NCI-H1694 (cell line): ENCODE data around the gene JAKMIP3.

ENCODE experiments used
- DNase-seq: peaks from one replicate; lab custom pipeline; 2025; lab: John Stamatoyannopoulos, UW

The JAKMIP3 gene

DNA sequence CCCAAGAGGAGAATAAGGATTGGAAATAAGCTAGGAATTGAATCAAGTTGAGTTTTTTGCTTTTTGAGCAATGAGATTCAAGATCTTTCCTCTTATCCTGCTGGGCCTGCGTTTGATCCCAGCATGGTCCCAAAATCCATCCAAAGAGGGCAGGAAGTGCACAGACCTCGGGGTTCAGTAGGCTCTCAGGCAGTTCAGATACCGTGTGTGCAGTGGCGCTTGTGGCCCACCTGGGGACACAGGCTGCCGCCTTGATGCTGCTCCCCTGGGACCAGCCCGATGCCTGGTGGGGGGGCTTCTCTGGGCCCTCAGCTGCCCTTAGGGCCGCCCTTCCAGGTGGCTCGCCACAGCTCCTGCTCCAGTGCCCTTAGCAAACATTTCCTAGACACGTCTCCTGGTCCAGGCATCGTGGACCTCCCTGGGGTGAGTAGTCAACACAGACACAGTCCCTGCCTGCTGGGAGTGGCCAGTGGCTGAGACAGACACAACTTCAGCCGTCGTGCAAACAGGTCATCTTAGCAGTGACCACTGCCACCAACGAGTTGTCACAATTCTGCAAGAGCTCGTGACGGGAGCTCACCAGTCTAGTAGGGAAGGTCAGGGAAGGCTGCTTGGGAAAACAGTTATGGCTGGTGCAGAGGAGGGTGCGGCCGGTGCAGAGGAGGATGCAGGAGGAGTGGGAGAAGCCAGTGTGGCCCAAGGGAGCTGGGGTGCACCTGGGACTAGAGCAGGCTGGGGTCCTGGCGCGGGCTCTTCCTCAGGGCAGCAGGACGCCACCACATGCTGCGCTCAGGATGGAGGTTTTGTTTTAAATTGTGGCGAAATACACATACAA is 21.7 kb upstream of the JAKMIP3 start:
- DNase-seq: no peak

DNA sequence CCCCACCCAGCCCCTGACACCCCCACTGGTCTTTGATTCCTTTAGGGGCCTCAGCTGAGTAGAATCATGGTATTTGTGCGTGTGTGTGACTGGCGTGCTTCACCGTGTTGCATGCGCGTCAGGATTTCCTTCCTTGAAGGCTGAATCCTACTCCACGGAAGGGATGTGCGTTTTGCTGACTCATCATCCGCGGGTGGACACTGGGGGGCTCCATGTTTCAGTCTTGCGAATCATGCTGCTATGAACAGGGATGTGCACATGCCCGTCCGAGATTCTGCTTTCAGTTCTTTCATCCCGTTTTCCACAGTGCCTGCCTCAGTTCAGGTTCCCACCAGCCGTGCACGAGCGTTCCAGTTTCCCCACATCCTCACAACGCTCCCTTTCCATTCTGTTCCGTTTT is 20.9 kb upstream of the JAKMIP3 start:
- DNase-seq: no peak

DNA sequence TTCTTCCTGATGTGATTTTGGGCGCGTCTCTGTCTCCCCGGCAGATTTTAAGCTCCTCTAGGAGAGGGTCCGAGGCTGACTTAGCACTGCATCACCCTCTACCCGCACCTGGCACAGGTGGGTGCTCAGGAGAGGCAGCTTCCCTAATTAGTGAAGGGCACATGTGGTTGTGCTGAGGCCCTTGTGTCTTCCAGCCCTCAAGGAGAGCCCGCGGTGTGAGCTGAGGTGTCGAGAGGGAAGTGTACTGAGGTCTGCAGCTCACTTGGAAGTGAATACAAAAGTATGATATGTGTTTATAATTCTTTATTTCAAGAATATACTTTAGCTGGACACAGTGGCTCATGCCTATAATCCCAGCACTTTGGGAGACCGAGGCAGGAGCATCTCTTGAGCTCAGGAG is 20.4 kb upstream of the JAKMIP3 start:
- no peak for DNase-seq

GRCh38 chr10:132047575-132048293 is 18.0 kb upstream of the JAKMIP3 start:
- DNase-seq: no peak

- no peak for DNase-seq
Measured at GRCh38 chr10:132048294-132048667, 17.5 kb upstream of the JAKMIP3 start.

DNA sequence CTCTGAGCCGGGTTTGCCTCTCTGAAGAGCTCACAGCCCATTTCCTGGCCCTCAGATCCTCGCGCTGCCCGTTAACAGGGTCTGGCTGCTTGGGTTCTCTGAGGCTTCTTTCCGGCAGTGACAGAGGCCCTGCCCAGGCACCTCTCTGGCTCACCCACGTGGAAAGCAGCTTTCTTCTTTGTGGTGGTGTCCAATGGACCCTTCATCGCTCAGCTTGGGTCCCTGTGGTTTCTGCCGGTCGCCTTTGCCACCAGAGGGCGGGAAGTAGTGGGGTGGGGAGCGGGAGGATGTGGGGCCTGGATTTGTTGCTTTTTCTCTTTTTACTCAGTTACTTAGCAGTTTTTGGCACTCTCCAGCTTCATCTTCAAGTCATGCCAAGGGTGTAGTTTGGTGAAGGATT is 15.6 kb upstream of the JAKMIP3 start:
- no peak for DNase-seq

DNA sequence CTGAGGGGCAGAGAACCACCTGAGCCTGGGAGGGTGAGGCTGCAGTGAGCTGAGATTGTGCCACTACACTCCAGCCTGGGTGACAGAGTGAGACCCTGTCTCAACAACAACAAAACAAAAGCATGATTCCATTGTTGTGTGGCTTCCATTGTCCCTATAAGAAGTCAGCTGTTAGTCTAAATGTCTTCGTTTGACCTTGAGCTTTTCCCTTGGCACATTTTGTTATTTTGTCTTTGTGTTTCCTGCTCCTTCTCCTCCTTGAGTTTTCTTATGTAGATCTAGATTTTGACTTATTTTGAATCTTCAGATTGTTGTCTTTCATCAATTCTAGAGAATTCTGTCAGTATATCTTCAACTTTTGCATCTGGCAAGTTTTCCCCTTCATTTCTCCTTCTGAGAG is 13.6 kb upstream of the JAKMIP3 start:
- no peak for DNase-seq

DNA sequence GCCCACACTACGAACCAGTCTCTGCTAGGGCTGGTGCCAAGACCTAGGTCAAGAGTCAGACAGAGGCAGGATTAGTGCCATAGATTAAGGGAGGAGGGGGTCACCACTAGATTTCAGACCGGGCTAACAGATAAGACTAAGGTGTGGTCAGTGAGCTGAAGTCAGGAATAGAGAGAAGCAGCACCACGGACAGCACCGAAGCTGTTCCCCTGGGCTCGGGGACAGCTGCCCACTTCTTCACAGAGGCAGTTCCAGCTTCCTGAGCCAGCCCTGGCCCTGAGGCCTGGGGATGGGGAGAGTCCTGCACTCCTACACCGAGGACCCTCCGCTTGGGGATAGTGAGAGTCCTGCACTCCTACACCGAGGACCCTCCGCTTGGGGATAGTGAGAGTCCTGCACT is 11.2 kb upstream of the JAKMIP3 start:
- no peak for DNase-seq

GRCh38 chr10:132055616-132056015 is 10.1 kb upstream of the JAKMIP3 start:
- no peak for DNase-seq

DNA sequence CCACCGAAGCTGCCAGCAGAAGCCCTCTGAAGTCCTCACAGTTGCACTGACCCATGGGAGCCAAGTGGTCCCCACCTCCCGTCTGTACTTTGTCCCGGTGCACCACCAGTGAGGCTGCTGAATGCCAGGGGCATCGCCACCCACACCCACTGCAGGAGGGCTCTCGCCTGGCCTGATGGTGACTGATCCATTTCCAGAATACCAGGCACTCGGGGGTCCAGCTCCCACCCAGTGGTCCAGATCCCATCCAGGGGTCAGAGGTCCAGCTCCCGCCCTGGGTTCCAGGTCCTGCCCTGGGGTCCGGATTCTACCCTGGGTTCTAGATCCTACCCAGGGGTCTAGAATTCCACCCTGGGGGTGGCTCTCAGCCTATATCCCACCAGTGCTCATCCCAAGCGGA is 9.1 kb upstream of the JAKMIP3 start:
- DNase-seq: no peak

GRCh38 chr10:132057191-132057681 is 8.5 kb upstream of the JAKMIP3 start:
- no peak for DNase-seq

DNA sequence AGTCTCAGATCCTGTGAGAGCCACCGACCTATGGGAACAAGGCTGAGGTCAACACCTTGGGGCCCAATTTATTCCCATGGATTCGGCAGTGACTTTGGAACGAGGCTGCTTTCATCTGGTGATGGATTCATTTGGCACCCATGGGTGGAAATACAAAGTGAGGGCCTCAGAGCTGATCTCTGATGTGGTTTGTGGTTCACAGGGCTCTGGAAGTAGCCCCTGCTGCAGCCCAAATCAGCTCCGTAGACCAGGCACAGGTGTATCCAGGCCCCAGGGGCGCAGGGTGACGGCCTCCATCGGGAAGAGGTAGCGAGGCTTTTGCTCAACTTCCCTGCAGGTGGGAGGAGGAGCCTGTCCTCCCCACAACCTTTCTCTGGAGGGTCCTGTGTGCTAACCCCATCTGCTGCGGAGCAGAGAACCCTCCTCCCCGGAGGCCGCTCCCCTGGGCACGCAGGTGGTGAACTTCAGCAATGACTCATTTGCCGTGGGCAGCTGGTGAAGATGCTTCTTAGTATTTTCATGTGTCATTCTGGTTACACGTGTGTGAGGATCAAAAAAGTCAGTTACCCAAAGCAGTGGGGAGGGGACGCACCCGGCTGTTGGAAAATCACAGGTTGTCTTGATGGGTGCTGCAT is 7.5 kb upstream of the JAKMIP3 start:
- DNase-seq: no peak

DNA sequence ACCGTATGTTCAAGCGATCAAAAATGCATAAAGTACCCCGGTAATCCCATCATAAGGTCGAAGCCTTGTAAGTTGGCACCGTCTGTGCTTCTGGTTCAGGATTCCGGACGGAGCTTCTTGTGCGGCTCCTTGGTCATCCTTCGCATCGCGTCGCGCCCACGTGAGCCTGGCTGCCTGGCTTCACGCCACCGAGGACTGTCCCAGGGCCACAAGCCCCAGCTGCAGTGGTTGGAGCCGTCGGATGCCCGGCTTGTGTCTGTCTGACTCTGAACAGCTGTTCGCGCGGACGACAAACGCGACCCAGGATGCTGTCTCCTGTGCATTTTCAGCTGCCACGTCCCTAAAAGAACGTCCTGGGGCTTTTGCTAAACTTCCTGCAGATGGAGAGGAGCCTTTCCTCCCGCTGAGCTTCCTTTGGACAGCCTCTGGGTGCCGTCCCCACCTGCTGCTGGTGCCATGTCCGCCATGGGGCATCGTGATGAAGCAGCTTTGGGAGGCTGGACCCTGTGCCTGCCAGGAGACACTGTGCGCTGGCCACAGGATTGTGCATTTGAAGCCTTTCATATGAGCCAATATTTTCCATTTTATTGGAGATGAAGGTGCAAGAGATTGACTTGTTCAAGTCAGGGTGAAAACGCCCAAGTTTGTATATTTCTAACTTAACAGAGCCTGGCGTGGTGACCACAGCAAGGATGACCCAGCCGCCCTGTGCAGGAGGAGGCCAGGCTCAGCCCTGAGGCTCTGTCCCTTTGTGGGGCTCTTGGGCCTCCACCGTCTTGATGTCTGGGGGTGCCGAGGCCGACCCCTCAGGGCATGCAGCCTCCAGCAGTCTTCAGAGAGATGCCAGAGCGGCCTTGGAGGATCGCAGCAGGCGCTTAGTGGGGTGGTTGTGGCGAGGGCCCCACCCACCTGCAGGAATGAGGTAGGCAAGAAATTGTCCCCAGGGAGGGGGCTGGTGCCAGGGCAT is 6.7 kb upstream of the JAKMIP3 start:
- DNase-seq: no peak

DNA sequence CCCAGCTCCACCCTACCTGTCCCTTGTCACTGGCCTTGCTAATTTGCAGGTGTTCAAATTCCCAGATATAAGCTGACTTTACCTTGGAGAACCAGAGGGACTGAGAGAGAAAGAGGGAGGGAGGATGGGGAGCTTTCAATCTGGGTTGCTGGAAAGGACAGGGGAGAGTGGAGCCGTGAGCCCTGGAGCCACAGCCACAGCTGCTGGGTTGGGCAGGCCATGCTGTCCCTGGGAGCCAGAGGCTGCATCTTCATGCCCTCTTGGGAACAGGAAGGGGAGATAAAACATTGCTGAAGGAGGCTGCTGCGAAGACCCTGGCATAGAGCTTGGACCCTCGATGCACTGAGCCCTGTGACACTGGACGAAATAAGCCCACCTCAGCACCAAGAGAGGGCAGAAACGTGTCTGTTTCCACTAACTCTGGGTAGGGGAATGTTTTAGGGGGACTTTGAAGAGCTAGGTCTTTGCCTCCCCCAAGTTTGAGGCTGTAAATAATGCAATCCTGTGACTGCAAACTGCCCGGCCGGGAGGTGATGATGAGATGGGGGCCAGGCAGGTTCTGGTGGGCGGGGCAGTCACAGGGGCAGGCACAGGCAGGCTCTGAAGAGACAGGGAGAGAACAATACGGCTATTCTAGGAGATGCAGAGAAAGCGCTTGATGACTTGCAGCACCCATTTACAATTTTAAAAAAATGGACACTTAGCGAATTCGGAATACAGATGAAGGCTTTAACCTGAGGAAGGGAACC is 5.8 kb upstream of the JAKMIP3 start:
- no peak for DNase-seq

- no peak for DNase-seq
Measured at GRCh38 chr10:132061030-132061429, 4.7 kb upstream of the JAKMIP3 start.

- DNase-seq: no peak
Measured at GRCh38 chr10:132061465-132061864, 4.3 kb upstream of the JAKMIP3 start.

GRCh38 chr10:132062116-132062515 is 3.6 kb upstream of the JAKMIP3 start:
- DNase-seq: no peak

DNA sequence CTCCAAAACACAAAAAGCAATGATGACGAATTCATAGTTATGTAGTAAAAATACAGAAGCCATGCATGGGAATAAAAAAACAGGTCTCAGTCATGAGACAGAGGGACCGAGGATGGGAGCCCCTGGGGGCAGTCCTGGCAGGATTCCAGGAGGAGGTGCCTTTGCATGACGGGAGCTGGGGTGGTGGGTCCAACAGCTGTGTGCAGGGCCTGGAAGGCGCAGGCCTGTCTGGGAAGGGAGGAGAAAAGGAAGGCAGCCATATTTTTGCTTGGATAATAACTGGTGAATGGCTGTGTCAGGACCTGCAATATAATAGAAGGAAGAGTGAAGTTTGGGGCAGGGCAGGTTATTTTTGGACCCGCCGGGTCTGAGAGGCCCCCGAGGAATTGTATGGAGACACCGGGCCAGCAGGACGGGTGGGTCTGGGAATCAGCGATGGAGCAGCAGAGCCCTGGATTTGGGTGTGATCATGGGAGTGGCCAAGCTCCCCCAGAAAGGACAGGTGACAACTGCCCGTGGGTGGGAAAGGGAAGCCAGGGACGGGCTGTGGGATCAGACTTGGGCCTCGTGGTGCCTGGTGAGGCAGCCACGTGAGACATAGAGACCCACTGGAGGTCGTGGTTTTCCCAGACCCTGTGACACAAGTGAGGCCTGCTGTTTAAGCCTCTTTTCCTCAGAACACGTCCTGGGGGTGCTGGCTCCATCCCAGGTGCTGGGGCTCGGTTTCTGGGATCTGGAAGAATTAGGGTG is 2.9 kb upstream of the JAKMIP3 start:
- no peak for DNase-seq

DNA sequence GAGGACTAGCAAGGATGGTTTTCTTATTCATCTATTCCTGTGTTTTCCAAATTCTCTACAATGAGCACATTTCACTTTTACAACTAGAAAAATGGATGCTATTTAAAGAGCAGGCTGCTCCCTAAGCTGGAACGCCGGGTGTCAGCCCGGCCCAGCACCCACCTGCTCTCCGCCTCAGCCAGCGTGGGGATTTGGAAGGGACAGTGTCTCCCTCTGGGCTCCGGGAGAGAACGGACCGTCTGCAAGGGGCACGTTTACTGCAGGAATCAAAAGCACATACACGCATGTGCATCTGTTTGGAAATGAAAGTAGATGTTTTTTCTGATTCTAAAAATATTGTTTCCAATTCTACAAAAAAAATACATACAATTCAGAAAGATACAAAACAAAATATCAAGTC is 2.3 kb upstream of the JAKMIP3 start:
- DNase-seq: no peak

DNA sequence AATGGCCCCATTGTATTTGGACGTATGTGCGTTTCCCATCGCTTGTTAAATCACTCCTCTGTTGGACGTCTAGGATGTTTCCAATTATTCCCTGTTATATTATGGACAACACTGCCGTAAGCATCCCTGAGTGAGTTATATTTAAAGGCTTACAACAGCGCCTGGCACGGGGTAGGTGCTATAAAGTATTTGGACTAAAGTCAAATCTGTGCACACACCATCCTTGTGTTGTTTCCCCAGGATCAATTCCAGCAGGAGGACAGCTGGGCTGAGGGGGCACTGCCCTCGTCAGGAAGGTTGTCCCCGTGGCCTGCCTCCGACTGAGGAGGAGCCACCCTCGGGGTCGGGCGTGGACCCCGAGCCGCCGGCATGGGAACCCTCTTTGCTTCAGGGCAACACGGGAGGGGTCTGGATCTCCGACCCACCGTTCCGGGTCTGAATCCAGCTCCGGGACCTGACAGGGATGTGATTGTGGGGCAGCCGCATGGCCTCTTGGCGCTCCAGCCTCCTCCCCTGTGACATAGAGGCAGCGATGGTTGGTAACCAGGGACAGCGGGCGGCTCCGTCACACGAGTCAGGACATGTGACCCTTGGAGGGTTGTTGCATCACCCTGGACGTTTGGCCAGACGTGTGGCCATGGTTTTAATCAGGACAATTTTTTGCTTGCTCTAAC is 1.5 kb upstream of the JAKMIP3 start:
- DNase-seq: no peak
